Prostate gland (tissue), 2 donors: ENCODE measurements around the gene DENND1B.

Source experiments
- CTCF ChIP-seq, 4 experiments: fragments of 200-600 bp in 2 of 4; fragments of 450-650 bp in 2 of 4; sonication (generic) in 2 of 4; IDR thresholded peaks; 1 replicate in 3 of 4; 2 replicates in 1 of 4; pipeline ENCODE4 v1.5.1; 2016 to 2019; ENCODE audit warnings: antibody characterized with exemption in 4 of 4, mild to moderate bottlenecking in 2 of 4, moderate library complexity in 2 of 4
- POLR2A ChIP-seq: fragments of 450-650 bp; IDR thresholded peaks from one replicate; pipeline ENCODE4 v1.6.1; 2016; ENCODE audit warnings: antibody characterized with exemption, mild to moderate bottlenecking

GRCh38 chr1:197768014-197768805 is 7.1 kb downstream of the DENND1B start:
- TF ChIP-seq CTCF (IDR thresholded peaks at IDR 0.05) (no peak), POLR2A (no peak)
